Middle frontal gyrus (tissue), 1 donor: ENCODE measurements around the gene ENO2.
"Not testable (repeated sequence)": the region's sequence is repeated elsewhere in the genome, so short reads cannot be mapped to it uniquely, and the experiment has no call there.

Experiments used
- DNase-seq: peaks from one replicate; pipeline ENCODE4 v3.0.0-alpha.2; 2015; ENCODE audit warnings: low spot score; ENCODE audit errors: extremely low spot score

The ENO2 gene

DNA sequence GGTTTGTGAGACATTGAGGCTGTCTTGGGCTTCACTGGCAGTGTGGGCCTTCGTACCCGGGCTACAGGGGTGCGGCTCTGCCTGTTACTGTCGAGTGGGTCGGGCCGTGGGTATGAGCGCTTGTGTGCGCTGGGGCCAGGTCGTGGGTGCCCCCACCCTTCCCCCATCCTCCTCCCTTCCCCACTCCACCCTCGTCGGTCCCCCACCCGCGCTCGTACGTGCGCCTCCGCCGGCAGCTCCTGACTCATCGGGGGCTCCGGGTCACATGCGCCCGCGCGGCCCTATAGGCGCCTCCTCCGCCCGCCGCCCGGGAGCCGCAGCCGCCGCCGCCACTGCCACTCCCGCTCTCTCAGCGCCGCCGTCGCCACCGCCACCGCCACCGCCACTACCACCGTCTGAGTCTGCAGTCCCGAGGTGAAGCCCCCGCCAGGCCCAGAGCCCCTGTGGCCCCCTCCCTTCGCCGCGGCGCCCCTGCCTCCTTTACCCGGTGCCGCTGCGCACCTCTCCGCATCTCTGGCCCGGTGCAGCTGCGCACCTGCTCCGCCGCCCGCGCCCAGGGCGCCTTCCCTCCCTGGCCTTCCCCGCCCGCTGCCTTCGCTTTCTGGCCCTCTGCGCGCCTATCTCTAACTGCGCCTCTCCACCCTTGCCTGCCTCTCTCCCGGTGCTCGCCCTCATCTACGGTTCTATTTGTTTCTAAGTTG, at the start of gene ENO2:
TSS of gene ENO2 (plus strand) at position 335 of the 701 bp plus-strand sequence. CDS start 1,253 bp downstream, outside the sequence.
- DNase-seq, result no peak

DNA sequence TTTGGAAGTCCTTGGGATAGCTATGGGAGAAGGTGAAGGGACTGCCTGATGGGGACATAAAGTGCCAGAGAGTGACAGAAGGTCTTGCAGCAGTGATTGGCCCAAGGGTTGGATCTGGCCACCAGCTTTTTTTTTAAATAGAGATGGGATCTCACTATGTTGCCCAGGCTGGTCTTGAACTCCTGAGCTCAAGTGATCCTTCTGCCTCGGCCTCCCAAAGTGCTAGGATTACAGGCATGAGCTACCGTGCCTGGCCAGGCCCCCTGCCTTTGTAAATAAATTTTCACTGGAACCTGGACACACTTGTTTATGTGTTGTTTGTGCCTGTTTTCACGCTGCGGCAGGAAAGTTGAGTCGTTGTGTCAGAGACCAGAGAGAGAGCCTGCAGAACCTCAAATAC, 49.1 kb upstream of the ENO2 start:
- not testable (repeated sequence) for DNase-seq

DNA sequence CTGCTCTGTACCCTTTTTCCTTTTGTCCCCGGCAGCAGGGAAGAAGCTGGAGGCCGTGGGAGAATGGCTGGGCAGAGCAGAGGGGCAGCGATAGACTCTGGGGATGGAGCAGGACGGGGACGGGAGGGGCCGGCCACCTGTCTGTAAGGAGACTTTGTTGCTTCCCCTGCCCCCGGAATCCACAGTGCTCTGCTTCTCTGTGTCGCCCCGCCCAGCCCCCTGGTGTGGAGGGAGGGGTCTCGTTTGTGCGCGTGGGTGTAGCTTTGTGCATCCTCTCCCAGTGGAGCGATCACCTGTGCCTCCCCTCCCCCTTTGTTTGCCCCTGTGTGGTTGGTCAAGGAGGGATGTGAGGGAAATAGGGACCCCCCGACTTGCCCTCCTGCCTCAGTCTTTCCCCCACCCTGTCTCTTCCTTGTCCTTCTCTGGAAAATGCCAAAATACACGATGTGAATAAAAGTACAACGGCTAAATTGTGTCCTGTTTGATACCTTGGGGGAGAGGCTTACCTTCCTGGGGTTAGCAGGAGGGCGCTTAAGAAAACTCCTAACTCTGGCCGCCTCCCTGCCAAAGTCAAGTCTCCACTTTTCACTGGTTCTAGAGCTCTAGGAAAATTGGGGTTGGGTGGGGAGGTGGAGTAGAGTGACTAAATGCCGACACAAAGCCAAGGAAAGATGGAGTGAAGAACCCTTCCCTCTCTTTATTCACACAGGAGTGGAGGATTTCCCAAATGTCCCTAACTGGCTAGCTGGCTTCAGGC, 48.0 kb upstream of the ENO2 start:
- no peak for DNase-seq

DNA sequence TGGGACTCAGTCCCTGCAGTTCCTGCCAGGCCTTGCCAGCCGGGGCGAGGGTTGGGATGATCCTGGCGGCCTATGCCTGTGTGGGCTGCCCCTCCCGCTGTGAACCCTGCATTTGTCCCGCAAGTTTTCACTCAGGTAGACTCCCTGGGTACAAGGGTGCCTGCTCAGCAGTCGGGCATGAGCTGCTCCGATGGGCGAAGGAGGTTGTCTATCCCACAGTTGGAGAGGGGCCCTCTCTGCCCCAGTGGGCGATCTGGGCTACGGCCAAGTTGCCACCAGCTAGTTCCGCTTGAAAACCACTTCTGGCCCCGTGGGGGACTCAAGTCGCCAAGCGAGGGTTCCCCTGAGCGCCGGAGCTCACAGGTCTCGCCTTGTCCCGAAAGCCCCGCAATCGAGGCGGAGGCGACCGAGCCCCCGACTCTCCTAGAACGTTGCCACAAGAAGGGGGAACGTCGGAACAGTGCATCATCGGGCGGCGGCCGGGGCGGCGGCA, 47.4 kb upstream of the ENO2 start:
- DNase-seq, result no peak

DNA sequence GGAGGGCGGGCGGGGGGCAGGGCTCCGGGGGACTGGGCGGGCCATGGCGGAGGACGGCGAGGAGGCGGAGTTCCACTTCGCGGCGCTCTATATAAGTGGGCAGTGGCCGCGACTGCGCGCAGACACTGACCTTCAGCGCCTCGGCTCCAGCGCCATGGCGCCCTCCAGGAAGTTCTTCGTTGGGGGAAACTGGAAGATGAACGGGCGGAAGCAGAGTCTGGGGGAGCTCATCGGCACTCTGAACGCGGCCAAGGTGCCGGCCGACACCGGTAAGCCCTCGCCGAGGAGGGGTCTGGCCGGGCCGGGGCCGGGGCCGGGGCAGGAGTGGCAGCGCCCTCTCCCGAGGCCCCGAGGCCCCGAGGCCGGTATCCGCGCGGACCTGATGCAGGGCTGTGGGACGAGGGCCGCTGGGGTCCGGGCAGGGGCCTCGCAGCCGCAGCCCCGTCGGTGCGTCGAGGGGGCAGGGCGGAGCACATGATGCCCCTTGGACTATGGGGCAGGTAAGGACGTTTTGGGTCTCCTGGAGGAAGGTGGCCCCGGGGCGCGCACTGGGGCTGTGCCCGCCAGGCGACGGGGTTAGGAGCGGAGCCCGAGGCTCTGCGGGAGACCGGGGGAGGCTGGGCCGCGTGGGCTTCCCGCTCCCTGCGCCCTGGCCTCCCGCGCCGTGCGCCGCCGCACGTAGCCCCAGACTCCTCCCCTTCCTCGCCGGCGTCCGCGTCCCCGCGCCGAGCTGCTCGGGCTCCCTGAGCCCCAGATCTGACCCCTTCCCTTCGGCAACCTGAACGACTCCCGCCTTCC, 46.8 kb upstream of the ENO2 start, which contains the start of gene TPI1:
TSS of gene TPI1 (plus strand) at position 119 of the 798 bp plus-strand sequence. CDS start at position 155, 36 bp downstream.
- peak; percentile 55 for DNase-seq

DNA sequence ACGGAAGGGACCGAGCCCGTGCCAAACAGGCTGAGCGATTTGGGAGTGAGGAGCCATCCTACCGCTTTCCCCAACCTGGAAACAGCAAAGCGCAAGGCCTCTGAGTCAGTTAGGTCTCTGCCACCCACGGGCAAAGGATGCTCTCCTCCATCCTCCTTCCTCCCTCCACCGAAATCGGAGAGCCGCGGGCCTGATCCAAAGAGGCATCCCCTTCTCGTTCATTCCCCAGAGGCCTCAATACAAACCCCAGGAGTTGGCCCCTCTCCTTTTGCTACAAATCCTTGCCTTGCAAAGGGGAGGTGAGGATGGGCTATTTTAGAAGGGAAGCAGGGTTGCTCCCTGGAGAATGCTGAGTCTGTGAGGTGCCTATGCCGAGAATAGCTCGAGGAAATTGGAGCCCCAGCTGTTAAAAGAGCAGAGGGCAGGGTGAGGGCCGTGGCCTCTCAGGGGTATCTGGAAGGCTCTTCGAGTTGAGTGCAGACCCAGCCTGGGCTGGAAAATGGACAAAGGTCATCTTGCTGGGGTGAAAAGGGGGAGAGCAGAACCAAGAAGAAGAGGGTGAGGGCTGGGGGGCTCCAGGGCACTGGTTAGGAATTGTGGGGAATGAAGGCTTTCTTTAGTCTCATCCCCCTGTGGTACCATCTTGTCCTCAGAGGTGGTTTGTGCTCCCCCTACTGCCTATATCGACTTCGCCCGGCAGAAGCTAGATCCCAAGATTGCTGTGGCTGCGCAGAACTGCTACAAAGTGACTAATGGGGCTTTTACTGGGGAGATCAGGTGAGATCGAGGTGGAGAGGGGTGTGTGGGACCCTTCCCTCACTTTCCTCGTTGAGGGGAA, 46.0 kb upstream of the ENO2 start:
- no peak for DNase-seq

DNA sequence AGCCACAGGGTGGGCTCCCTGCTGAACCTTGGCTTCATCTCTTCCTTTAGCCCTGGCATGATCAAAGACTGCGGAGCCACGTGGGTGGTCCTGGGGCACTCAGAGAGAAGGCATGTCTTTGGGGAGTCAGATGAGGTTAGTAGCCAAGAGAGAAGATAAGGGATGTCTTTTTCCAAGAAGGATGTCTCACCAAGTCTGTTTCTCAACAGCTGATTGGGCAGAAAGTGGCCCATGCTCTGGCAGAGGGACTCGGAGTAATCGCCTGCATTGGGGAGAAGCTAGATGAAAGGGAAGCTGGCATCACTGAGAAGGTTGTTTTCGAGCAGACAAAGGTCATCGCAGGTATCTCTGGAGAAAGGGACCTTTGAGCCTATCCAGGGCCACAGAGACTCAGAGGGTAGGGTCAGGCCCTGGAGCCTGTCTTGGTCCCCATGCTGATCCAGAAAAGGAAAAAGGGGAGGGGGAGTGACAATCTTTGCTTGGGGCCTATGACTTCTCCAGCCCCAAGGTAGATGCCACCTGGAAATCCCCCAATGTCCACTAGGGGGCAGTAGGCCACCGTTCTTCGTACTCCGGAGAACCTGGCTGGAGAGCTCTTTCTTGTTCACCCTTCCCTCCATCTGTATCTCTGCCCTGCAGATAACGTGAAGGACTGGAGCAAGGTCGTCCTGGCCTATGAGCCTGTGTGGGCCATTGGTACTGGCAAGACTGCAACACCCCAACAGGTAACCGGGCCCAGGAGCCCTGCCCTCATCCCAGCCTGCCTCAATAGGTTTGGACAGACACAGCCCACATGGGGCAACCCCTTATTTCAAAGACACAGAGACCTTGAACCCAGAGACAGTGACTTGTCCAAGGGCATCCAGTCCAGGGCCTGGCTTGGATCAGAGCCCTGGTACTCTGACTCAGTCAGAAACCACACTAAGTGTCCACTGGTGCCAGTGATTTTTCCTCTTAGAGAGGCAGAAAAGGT, 45.0 kb upstream of the ENO2 start:
- peak; percentile 40 for DNase-seq

DNA sequence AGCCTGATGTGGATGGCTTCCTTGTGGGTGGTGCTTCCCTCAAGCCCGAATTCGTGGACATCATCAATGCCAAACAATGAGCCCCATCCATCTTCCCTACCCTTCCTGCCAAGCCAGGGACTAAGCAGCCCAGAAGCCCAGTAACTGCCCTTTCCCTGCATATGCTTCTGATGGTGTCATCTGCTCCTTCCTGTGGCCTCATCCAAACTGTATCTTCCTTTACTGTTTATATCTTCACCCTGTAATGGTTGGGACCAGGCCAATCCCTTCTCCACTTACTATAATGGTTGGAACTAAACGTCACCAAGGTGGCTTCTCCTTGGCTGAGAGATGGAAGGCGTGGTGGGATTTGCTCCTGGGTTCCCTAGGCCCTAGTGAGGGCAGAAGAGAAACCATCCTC, 44.1 kb upstream of the ENO2 start:
- DNase-seq, result not testable (repeated sequence)

DNA sequence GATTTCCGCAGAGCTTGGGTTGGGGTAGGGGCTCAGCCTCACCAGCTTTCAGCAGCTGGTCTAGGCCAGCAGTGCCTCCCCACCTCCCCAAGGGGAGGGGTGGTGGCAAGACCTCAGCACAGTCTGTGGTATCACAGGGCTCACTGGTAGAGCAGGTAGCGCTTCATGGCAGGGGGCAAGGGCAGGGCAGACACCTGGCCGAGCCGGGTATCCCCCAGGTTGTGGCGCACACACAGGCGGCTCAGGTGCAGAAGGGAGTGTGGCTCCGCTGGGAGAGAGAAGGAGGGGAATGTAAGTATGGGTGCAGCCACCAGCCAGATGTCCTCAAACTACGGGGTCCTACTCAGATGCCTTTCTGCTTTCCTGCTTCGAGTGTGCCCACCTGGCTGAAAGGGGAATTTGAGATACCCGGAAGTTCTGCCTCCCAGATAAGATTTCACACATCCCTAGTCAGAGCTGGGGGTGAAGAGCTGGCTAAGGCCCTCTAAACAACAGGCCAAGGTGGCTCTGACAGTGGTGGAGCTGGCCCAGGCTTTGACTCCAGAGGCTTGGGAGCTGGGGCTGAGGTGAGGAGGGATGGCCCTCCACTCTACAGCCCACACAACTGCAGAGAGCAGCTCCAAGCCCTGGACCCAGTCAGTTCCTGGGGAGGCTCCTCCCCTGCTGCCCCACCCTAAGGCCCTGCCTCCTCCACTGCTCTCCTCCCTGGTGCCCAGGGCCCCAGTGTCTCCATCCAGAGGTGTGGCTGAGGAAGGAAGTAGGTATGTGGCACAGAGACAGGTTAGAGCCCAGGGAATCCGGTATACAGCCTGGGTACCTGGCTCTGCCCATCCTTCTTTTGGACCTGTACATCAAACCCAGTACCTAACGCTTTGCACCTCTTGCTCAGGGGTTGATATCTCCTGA, 43.1 kb upstream of the ENO2 start:
- DNase-seq, result no peak

DNA sequence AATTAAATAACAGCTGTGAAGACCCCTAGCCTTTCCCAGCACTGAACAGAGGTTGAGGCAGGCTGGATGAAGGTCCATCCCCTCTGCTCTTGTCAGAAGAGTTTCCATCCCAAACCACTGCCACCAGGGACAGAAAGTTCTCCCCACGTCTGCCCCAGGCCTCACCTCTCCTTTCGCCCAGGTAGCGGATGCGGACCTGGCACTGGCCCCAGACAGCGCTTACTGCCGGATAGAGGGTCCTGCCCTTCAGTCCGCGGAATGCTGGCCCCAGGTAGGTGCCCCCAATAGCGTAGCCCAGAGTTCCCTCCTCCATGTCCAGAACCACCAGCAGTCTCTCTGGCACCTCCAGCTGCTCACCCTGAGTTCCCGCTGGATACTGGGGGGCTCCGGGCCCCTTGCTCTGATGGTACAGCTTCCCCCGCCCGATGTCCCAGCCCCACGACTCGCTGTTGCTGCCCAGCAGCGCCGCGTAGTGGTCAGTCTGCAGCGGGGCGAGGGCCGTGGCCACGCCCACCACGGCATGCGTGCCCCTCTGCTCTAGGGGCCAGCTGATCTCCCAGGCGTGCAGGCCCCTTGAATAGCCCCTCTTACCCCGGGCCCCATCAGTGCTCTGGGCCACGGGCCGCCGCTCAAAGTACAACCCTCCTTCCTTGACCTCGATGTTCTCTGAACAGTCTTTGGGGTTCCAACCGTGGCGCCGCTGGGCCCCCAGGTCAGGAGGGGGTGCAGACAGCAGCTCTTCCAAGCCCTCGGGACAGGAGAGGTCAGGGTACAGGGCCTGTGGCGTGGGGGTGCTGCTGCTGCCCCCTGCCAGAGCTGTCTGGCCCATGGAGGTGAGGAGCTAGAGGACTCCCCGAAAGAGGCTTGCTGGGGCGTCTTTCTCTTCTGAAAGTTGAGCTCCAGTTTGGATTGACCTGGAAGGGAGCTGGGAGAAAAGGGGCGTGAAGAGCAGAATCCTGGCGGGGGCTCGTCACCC, 42.0 kb upstream of the ENO2 start:
- peak; percentile 71 for DNase-seq

DNA sequence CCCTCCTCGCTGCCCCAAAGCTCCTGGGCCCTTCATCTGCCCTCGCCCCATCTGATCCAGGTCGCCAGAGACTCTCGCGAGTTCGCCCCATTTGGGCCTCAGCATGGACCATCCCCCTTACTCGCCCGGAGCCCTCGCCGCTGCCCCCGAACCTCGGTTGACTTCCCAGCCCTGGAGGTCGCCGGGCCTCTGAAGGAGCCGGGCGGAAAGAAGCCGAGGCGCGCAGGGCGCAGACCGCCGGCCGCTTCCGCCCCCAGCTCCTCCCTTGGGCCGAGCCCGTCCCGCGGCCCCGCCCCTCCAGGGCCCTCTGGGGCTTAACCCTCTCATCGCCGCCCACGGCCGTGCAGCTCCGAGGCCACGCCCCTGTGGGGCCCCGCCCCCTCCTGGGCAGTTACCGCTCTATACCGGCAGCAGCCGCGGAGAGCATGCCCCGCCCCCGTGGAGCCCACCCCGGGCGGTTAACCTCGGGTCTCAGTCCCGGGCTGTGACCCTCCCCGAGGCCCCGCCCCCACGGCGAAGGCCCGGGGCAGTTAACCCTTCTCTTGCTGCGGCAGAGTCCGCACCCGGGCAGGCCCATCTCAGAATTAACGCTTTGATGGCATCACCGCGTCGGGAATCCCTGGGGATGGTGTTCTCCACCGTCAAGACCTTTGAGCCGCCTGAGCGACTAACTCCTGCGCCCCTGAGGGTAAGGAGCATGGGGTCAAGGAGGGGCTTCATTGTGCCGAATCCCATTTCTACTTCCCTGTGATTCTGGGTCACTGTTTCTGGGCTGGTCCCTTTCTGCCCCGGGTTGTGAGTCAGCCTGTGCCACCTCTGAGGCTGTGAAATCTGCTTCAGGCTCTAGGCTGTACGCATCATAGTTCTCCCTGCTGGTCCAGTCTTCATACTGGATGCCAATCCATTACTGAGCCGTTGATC, 41.0 kb upstream of the ENO2 start, which contains the start of gene SPSB2:
TSS of gene SPSB2 (minus strand) at position 210 of the 921 bp plus-strand sequence. CDS start 402 bp downstream, outside the sequence.
- DNase-seq, result peak; percentile 81

DNA sequence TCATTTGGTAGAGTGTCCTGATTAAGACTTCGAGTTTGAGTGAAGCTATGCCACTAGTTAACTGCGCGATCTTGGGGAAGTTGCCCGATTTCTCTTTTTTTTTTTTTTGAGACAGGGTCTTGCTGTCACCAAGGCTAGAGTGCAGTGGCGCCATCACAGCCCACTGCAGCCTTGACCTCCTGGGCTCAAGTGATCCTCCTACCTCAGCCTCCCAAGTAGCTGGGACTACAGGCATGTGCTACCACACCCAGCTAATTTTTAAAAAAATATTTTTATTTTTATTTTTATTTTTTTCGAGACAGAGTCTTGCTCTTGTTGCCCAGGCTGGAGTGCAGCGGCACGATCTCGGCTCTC, 40.4 kb upstream of the ENO2 start:
- DNase-seq, result not testable (repeated sequence)

DNA sequence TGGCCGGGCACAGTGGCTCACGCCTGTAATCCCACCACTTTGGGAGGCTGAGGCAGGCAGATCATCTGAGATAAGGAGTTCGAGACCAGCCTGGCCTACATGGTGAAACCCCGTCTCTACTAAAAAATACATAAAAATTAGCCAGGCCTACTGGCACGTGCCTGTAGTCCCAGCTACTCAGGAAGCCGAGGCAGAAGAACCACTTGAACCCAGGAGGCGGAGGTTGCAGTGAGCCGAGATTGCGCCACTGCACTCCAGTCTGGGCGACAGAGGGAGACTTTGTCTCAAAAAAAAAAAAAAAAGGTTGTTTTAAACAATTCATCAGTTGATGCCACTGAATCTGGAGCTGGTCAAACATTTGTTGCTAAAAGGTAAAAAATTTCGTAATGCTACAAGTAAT, 34.6 kb upstream of the ENO2 start:
- DNase-seq, result not testable (repeated sequence)

DNA sequence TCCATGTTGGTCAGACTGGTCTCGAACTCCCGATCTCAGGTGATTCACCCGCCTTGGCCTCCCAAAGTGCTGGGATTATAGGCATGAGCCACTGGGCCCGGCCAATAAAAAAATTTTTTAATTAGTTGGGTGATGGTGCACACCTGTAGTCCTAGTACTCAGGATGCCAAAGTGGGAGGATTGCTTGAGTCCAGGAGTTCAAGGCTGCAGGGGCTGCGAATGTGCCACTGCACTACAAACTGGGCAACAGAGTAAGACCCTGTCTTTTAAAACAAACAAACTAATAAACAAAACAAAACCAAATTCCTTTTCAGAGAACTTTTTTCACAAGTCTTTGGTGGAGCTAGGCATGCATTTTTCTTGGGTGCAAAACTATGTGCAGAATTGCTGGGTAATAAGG, 31.1 kb upstream of the ENO2 start:
- no peak for DNase-seq

DNA sequence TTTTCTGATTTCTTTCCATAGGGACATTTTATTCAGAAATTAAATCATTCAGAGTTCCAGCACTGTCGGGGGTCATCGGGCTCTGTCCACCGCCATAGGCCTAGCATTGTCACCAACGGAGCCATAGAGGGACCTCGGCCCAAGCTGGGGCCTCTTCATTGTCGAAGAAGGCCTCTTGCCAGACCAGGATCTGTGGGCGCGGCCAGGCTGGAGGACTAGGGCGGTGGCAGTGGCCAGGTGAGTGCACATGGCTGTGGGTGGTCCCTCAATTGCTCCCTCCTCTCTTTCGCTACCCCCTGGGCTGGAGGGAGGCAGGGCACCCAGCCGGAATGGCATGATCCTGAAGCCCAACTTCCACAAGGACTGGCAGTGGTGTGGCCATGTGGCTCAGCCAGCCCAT, 30.7 kb upstream of the ENO2 start:
- no peak for DNase-seq

DNA sequence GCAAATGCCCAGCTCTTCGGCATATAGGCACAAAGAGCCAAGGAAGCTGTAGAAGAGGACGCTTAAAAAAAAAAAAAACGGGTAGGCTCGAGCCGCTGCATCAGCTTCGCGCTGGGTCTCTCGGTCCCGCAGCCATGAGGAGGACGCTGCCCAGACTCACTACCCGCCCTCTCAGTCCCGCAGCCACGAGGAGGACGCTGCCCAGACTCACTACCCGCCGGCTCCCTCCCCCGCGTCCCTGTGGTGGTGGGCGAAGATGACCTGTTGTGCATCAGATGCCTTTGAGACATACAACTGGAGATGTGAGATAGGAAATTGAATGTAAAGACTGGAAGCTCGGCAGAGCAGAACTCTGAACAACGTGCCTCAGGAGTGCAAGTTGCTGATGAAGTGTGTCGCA, 29.8 kb upstream of the ENO2 start:
- DNase-seq, result no peak
